ENCODE measurements around the gene SLC4A1AP. TPM values are rescaled to one million over a fixed set of nuclear protein-coding genes. Genes with fewer than 3 reads are reported as not detected.

SLC4A1AP gene
- total and polyA plus RNA-seq, 2 of the 13 experiments (the other 11 are each of a cell fraction or from before 2014, with no cell fraction given), result 15.3 to 44.6 TPM

- in situ Hi-C loops (cut with HindIII; ENCODE audit: extremely low pct_ligation_motif_present, low pct_unique_long_range_greater_than_20kb) (no loop called here), intact Hi-C loops (cut with micrococcal nuclease; ENCODE audit: unreplicated experiment) (no loop called here)
- TF ChIP-seq TFDP2 (CRISPR knock-in tag; IDR thresholded peaks at IDR 0.05) (no peak), HOXA9 (CRISPR knock-in tag; IDR thresholded peaks at IDR 0.05; ENCODE audit: borderline replicate concordance) (no peak), DNMT1 (CRISPR knock-in tag; IDR thresholded peaks at IDR 0.05) (0 out of 2 replicates have a peak, but pooled peaks have one; percentile 22), ZNF672 (CRISPR knock-in tag; IDR thresholded peaks at IDR 0.05) (no peak), ZBTB38 (CRISPR knock-in tag; IDR thresholded peaks at IDR 0.05) (0 out of 2 replicates have a peak, but pooled peaks have one; percentile 47), ZFP82 (CRISPR knock-in tag; IDR thresholded peaks at IDR 0.05; ENCODE audit: borderline replicate concordance) (no peak), ZKSCAN8 (CRISPR knock-in tag; IDR thresholded peaks at IDR 0.05; ENCODE audit: borderline replicate concordance) (no peak), ETS1 (CRISPR knock-in tag; IDR thresholded peaks at IDR 0.05) (no peak), THRA (CRISPR knock-in tag; IDR thresholded peaks at IDR 0.05; ENCODE audit: borderline replicate concordance) (no peak), RAD21 (CRISPR knock-in tag; IDR thresholded peaks at IDR 0.05) (no peak), ZNF260 (CRISPR knock-in tag; IDR thresholded peaks at IDR 0.05; ENCODE audit: borderline replicate concordance, low read depth) (no peak), FIP1L1 (IDR thresholded peaks at IDR 0.05; ENCODE audit: borderline replicate concordance, insufficient read depth, low read depth, low read length) (no peak)
- Histone ChIP-seq H3K4me1 (ENCODE audit: insufficient read depth, low read length) (peaks cover 48% of the 10 kb centered on the region), H3K27ac (ENCODE audit: extremely low read length, insufficient read depth, low read length) (no peak overlapping the region), H3K27me3 (ENCODE audit: control insufficient read depth in 1 of 2, insufficient read depth in 2 of 2, low read length in 2 of 2) (no peaks in the 10 kb centered on the region), H4K20me1 (ENCODE audit: insufficient read depth, low read length) (no peaks in the 10 kb centered on the region), H3K4me2 (ENCODE audit: low read depth, low read length) (no peak overlapping the region), H3K36me3 (replicated peaks in 1 of 2; ENCODE audit: control insufficient read depth in 1 of 2, insufficient read depth in 2 of 2, low read length in 2 of 2) (no peaks in the 10 kb centered on the region), H3K9me3 (ENCODE audit: low read length) (no peaks in the 10 kb centered on the region), H3K4me3 (replicated peaks in 1 of 3; ENCODE audit: insufficient read depth in 1 of 3, low read depth in 2 of 3, low read length in 3 of 3) (no peak overlapping the region), H2AFZ (ENCODE audit: low read length) (no peak overlapping the region), H3K79me2 (ENCODE audit: insufficient read depth, low read length) (no peaks in the 10 kb centered on the region), H3K9ac (ENCODE audit: insufficient read depth, low read depth, low read length) (no peak overlapping the region)
- ChIA-PET CTCF (ENCODE audit: low intra/inter-chr PET ratio, low total read pairs) (no interaction called here), POLR2A (interaction anchor here (1.1 to 4.1 kb wide), 2 partner anchors 11 to 17 kb away, joined by 4 to 69 read pairs; no protein-coding TSS in a partner anchor)
- 92% methylated on average over 31 of the region's 51 CpGs for WGBS (ENCODE audit: low lambda C conversion rate)
- no TSS peak for BruUV-seq (replicated peaks)
- no peak for DNase-seq (ENCODE audit: low spot score)
- no peak for FAIRE-seq
- ATAC-seq, result no peak
These were observed 71.7 kb downstream of the SLC4A1AP start for GRCh38 chr2:27735263-27735904.

Measured in HepG2 (cell line).